DMS153 (cell line): Measurements from ENCODE around the gene SRSF1.
"Not testable (repeated sequence)": the region's sequence is repeated elsewhere in the genome, so short reads cannot be mapped to it uniquely, and the experiment has no call there.

Source experiments
- DNase-seq: peaks from one replicate; lab custom pipeline; 2025; lab: John Stamatoyannopoulos, UW

SRSF1 gene

DNA sequence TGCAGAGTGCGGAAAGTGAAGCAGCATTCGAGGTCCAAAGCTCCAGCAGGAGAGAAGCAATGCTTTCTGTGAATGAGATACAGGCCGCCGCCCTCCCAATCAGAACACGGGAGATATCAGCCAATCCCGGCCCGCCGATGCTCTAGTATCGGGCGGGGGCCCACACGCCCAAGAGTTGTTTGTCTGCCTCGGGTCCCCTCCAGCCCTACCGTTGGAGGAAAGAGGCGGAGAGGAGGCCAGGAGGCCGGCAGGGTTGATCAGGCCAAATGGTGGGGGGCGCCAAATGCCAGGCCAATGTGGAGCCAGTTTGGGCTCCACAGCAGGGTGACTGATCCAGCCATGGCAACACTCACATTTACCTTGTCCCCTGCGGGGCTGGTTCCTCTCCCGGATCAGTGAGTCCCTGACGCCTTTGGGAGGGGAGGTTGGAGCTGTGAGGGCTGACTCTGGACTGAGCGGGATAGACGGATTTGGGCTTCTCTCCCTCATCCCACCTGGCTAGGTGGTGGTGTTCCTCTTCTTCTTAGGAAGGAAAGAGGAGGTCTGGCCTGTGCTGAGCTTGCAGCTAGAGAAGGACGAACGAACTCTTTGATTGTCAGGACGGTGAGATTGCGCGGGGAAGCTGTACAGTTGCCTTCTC, 41.4 kb downstream of the SRSF1 start:
- no peak for DNase-seq

DNA sequence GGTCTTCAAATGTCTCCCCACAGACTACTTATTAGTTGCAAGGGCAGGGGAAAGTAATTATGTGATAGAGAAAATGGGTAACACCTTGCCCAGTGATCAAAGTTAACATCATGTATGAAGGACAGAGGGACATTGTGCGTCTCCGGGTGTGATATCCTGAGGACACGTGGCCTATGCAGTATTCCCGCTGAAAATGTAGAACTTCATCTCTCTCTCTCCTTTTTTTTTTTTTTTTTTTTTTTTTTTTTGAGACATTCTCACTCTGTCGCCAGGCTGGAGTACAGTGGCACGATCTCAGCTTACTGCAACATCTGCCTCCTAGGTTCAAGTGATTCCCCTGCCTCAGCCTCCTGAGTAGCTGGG, 43.9 kb downstream of the SRSF1 start:
- no peak for DNase-seq

GRCh38 chr17:57962279-57963148, 44.5 kb downstream of the SRSF1 start:
- DNase-seq: no peak

DNA sequence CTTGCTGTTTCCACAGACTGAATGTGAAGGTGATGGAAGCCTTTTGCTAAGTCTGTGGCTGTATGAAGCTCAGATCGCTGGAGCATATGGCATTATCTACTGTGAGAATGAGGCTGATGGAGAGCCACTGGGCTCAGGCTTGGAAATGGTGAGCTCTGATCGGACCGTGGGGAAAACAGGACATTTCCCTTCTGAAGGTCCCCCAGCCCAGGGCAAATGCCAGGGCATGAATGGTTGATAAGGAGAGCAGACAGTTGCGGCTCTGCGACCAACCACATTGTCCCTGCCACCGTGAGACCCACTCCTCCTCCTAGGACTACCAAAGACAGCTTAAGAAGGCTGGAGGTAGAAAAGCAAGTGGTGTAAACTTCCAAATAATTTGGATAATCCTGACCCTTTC, 47.1 kb downstream of the SRSF1 start:
- DNase-seq: no peak

GRCh38 chr17:57958391-57958790, 48.7 kb downstream of the SRSF1 start:
- DNase-seq: not testable (repeated sequence)

DNA sequence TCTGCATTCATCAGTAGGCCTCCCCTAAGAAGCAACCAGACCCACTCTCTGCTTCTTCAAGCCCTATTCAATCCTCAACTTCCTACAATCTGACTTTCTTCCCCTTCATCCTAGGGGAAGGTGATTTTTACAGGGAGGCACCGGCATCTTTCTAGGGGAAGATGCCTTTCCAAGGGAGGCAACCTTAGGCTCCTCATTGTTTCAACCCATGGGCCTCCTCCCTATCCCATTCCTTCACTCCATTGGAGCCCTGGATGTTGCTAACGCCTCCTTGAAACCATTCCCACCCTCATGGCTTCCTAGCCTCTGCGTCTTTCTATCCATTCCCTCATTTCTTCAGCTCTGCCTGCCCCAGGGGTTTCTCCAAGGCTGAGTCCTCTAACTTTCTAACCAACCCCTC, 49.2 kb downstream of the SRSF1 start:
- DNase-seq: no peak

DNA sequence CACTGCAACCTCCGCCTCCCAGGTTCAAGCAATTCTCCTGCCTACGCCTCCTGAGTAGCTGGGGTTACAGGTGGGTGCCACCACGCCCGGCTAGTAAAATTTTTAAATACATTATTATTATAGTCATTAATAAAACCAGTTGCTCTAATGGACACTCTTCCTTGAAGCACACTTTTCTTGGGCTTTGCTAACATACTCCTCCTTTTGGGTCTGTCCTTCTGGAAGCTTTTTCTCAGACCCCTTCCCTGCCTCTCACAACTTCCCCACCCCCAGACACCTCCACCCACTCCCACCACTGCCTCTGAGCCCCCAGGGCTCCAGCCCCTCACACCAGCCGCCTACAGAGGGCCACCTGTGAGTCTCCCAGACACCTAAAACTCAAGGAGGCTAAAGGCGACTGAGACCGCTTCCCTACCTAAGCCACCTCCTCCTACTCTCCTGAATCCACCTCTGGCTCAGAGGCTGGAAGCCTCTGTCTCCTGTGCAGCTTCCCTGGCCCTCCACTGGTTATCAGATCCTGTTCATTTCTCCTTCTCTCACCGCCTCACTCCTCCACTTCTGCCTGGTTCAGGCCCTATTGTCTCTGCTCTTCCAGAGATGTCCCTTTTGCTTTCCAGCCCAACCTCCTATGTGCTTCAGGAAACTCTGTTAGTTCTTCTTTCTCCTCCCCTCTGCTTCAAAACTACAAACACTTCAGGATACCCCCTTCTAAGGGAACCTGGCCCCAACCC, 49.8 kb downstream of the SRSF1 start:
- DNase-seq: no peak

GRCh38 chr17:57956291-57957119, 50.5 kb downstream of the SRSF1 start:
- DNase-seq: no peak

DNA sequence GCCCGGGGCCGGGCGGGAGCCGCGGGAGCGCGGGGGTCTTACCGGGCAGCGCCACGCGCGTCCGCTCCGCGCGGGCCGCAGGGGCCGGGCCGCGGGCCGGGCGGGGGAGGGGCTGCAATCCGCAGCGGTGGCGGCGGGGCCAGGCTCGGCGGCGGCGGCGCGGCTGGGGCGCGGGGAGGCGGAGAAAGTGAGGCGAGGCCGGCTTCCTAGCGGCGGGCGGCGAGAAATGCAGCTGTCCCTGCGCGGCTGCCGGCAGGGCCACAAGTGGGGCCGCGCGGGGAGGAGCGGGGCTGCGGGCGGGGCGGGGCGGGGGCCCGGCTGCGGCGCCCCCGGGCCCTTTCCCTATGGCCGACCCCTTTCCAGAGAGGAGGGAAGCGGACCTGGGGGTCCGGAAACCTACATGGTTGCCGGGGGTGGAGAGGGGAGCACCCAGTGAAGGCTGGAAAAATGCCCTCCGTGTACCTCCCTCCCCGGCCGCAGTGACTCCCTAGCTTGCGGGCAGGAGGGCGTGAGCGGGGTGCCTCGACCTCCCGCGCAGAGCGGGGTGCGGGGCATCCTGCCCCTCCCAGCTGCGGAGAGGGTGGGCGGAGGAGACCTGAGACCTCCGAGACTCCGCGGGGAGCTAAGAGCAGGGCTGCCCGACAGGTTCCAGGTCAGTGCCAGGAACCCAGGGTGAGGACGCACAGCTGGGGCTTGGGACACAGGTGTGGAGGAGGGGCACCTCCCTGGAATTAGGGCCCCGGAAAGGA, 51.7 kb downstream of the SRSF1 start, which contains the start of gene CUEDC1:
TSS of gene CUEDC1 (minus strand) at position 230 of the 749 bp plus-strand sequence. CDS start 69,848 bp downstream, outside the sequence.
- DNase-seq: peak; percentile 19

- peak; percentile 35 for DNase-seq
These were observed 52.5 kb downstream of the SRSF1 start for GRCh38 chr17:57954397-57955182.

DNA sequence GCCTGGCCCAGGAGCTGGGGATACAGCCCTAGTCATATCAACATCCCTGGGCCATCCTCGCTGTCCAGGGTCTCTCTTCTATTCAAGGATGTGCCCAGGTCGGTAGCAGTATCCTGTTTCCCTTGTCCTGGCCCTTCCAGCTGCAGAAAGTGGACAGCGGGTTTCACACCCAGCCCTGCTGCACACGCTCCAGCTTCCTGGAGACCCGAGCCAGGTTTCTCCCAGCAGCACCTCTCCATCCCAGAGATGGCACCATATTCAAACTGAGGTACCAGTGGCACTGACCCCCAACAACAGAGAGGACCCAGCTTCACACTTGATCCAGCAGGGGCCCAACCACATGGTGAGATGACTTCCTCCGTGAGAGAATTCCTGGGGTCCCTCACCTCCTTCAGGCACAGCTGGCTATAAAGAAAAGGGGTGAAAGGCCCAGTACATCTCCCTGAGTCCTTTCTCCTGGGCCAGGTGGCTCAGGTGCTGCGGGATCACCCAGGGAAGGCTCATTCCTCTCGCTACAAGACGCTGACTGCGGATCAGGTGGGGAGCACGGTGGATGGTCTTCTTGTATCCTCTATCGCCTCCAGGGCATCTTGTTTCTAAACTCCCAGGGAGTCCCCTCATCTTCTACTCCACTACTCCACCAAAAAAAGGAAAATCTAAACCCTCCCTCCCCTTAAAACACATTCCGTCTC, 53.2 kb downstream of the SRSF1 start:
- DNase-seq: no peak
